ENCODE results near the gene CUL5. TPM values are rescaled to one million over a fixed set of nuclear protein-coding genes. Genes with fewer than 3 reads are reported as not detected.

CUL5 gene
- total RNA-seq, 1 donor from 2014 or later, result 28.7 TPM

GRCh38 chr11:108035690-108036089 is 27.0 kb downstream of the CUL5 start:
- Histone ChIP-seq H3K36me3 (ENCODE audit: control insufficient read depth, insufficient read depth, low read length) (peaks cover 6% of the 10 kb centered on the region), H3K4me3 (ENCODE audit: low read depth, low read length) (no peak overlapping the region), H3K27me3 (ENCODE audit: control insufficient read depth, insufficient read depth, low read length) (no peaks in the 10 kb centered on the region)
- TF ChIP-seq CTCF (IDR thresholded peaks at IDR 0.05; ENCODE audit: insufficient read depth, low read length, severe bottlenecking), result no peak
- no peak for FAIRE-seq
- DNase-seq (ENCODE audit: low read depth), result no peak

- peaks cover 6% of the 10 kb centered on the region for H3K36me3 ChIP-seq (ENCODE audit: control insufficient read depth, insufficient read depth, low read length)
- no peak for TF ChIP-seq CTCF (IDR thresholded peaks at IDR 0.05; ENCODE audit: insufficient read depth, low read length, severe bottlenecking)
- no peak for DNase-seq (ENCODE audit: low read depth)
- H3K4me3 ChIP-seq (ENCODE audit: low read depth, low read length), result no peak overlapping the region
- H3K27me3 ChIP-seq (ENCODE audit: control insufficient read depth, insufficient read depth, low read length), result no peaks in the 10 kb centered on the region
- no peak for FAIRE-seq
Observed at GRCh38 chr11:108037211-108037610, 28.5 kb downstream of the CUL5 start.

GRCh38 chr11:108037636-108038035 is 28.9 kb downstream of the CUL5 start:
- no peak for TF ChIP-seq CTCF (IDR thresholded peaks at IDR 0.05; ENCODE audit: insufficient read depth, low read length, severe bottlenecking)
- Histone ChIP-seq H3K27me3 (ENCODE audit: control insufficient read depth, insufficient read depth, low read length) (no peaks in the 10 kb centered on the region), H3K36me3 (ENCODE audit: control insufficient read depth, insufficient read depth, low read length) (peaks cover 6% of the 10 kb centered on the region), H3K4me3 (ENCODE audit: low read depth, low read length) (no peak overlapping the region)
- FAIRE-seq, result no peak
- no peak for DNase-seq (ENCODE audit: low read depth)

GRCh38 chr11:108048269-108048668 is 39.6 kb downstream of the CUL5 start:
- DNase-seq (ENCODE audit: low read depth) (no peak), FAIRE-seq (no peak)
- Histone ChIP-seq H3K4me3 (ENCODE audit: low read depth, low read length) (no peak overlapping the region), H3K36me3 (ENCODE audit: control insufficient read depth, insufficient read depth, low read length) (peaks cover 2% of the 10 kb centered on the region), H3K27me3 (ENCODE audit: control insufficient read depth, insufficient read depth, low read length) (no peaks in the 10 kb centered on the region)
- TF ChIP-seq CTCF (IDR thresholded peaks at IDR 0.05; ENCODE audit: insufficient read depth, low read length, severe bottlenecking), result no peak

GRCh38 chr11:108062336-108062735 is 53.6 kb downstream of the CUL5 start:
- H3K27me3 ChIP-seq (ENCODE audit: control insufficient read depth, insufficient read depth, low read length), result no peaks in the 10 kb centered on the region
- no peak for DNase-seq (ENCODE audit: low read depth)
- H3K4me3 ChIP-seq (ENCODE audit: low read depth, low read length), result no peak overlapping the region
- TF ChIP-seq CTCF (IDR thresholded peaks at IDR 0.05; ENCODE audit: insufficient read depth, low read length, severe bottlenecking), result no peak
- H3K36me3 ChIP-seq (ENCODE audit: control insufficient read depth, insufficient read depth, low read length), result no peaks in the 10 kb centered on the region
- FAIRE-seq, result no peak

GRCh38 chr11:108063410-108063809 is 54.7 kb downstream of the CUL5 start:
- DNase-seq (ENCODE audit: low read depth), result no peak
- TF ChIP-seq CTCF (IDR thresholded peaks at IDR 0.05; ENCODE audit: insufficient read depth, low read length, severe bottlenecking), result no peak
- FAIRE-seq, result no peak
- no peak overlapping the region for H3K4me3 ChIP-seq (ENCODE audit: low read depth, low read length)
- no peaks in the 10 kb centered on the region for H3K27me3 ChIP-seq (ENCODE audit: control insufficient read depth, insufficient read depth, low read length)
- no peaks in the 10 kb centered on the region for H3K36me3 ChIP-seq (ENCODE audit: control insufficient read depth, insufficient read depth, low read length)
